Ishikawa (cell line): ENCODE data around the gene KRT12.

Experiments used
- CEBPB ChIP-seq: IDR thresholded peaks from 2 replicates; pipeline ENCODE4 v1.6.1; 2012
- CREB1 ChIP-seq: IDR thresholded peaks from 2 replicates; pipeline ENCODE4 v1.6.1; 2012; ENCODE audit warnings: low read depth
- EGR1 ChIP-seq: IDR thresholded peaks from 2 replicates; pipeline ENCODE4 v1.6.1; 2012
- EP300 ChIP-seq: IDR thresholded peaks from 2 replicates; pipeline ENCODE4 v1.6.1; 2012; ENCODE audit warnings: borderline replicate concordance
- FOXM1 ChIP-seq: IDR thresholded peaks from 2 replicates; pipeline ENCODE4 v1.6.1; 2012; ENCODE audit warnings: low read depth, borderline replicate concordance
- MAX ChIP-seq: IDR thresholded peaks from 2 replicates; pipeline ENCODE4 v1.6.1; 2012
- NFIC ChIP-seq: IDR thresholded peaks from 2 replicates; pipeline ENCODE4 v1.6.1; 2012
- RAD21 ChIP-seq: IDR thresholded peaks from 2 replicates; pipeline ENCODE4 v1.6.1; 2012; ENCODE audit warnings: low read depth
- TAF1 ChIP-seq: IDR thresholded peaks from 2 replicates; pipeline ENCODE4 v1.6.1; 2012; ENCODE audit warnings: low read depth, mild to moderate bottlenecking
- TCF12 ChIP-seq: IDR thresholded peaks from 2 replicates; pipeline ENCODE4 v1.6.1; 2012; ENCODE audit warnings: low read depth
- TEAD4 ChIP-seq: IDR thresholded peaks from 2 replicates; pipeline ENCODE4 v1.6.1; 2012
- YY1 ChIP-seq: IDR thresholded peaks from 2 replicates; pipeline ENCODE4 v1.6.1; 2012; ENCODE audit warnings: low read depth
- ZBTB7A ChIP-seq: IDR thresholded peaks from 2 replicates; pipeline ENCODE4 v1.6.1; 2012; ENCODE audit warnings: low read depth
- TF ChIP-seq, protein P1 (sequence below): IDR thresholded peaks from 2 replicates; pipeline ENCODE4 v1.6.1; 2012
- TF ChIP-seq, protein P2 (sequence below): IDR thresholded peaks from 2 replicates; pipeline ENCODE4 v1.6.1; 2012; ENCODE audit warnings: low read depth, mild to moderate bottlenecking

Gene KRT12

GRCh38 chr17:40905370-40905769 is 38.3 kb upstream of the KRT12 start:
- TF ChIP-seq EGR1 (no peak), MAX (no peak), ZBTB7A (no peak)
- TF ChIP-seq, protein P1, sequence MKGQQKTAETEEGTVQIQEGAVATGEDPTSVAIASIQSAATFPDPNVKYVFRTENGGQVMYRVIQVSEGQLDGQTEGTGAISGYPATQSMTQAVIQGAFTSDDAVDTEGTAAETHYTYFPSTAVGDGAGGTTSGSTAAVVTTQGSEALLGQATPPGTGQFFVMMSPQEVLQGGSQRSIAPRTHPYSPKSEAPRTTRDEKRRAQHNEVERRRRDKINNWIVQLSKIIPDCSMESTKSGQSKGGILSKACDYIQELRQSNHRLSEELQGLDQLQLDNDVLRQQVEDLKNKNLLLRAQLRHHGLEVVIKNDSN, result no peak

- TF ChIP-seq RAD21, result no peak
- TF ChIP-seq TEAD4, result no peak
- TF ChIP-seq NFIC, result peak; percentile 55; the same call in 1 of the 2 replicates
- no peak for TF ChIP-seq CREB1
Observed at GRCh38 chr17:40903129-40903847, 36.3 kb upstream of the KRT12 start.

DNA sequence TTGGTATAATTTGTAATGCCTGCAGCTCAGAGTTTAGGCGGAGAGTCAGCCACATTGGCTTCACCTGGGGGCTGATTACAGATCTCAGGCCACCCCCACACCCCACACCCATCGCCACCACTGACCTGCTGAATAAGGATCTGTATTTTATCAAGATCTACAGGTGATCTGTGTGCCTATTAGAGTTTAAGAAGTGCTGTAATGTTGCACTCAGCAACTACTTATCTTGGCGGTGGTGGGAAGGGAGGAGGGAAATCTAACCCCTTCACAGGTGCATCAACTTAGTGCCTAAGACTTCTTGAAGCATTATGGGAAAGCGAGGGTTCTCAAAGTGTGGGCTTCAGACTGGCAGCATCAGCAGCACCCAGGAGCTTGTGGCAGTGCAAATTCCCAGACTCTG is 35.5 kb upstream of the KRT12 start:
- TF ChIP-seq YY1, result no peak
- TF ChIP-seq TEAD4, result no peak
- TF ChIP-seq ZBTB7A, result no peak
- no peak for TF ChIP-seq TAF1
- TF ChIP-seq CREB1, result no peak
- TF ChIP-seq EP300, result no peak
- no peak for TF ChIP-seq NFIC
- TF ChIP-seq EGR1, result no peak
- no peak for TF ChIP-seq TCF12
- TF ChIP-seq MAX, result no peak
- TF ChIP-seq, protein P1, result no peak

- no peak for TF ChIP-seq MAX
- TF ChIP-seq TCF12, result no peak
- no peak for TF ChIP-seq ZBTB7A
Observed at GRCh38 chr17:40901981-40902474, 35.0 kb upstream of the KRT12 start.

DNA sequence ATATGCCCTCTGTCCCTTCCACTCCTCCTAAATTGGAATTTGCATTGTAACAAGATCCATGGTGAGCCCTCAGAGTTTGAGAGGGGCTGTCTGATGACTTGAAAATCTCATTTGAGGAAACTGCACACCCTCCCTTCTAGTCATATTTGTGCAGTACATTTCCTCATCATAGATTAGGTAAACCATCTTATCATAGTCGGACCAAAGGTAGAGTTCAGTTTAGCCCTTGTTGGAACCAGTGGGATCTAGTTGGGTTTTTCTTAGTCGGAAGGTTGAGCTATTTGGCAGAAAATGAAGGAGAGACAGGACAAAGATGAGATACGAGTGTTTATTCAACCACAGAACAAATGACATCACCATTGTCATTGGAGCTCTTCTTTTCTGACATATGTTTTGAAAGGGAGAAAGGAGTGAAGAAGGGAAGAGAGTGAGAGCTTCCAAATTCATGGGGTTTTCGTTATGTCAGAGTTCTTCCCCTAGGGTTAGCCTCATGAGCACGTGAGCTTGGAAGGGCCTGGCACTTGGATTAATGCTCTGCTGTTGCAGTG is 33.9 kb upstream of the KRT12 start:
- no peak for TF ChIP-seq EP300
- TF ChIP-seq RAD21, result no peak
- TF ChIP-seq CREB1, result no peak
- no peak for TF ChIP-seq MAX
- TF ChIP-seq CEBPB, result no peak
- no peak for TF ChIP-seq TCF12
- TF ChIP-seq FOXM1, result no peak
- TF ChIP-seq, protein P1, result no peak
- no peak for TF ChIP-seq TEAD4
- no peak for TF ChIP-seq EGR1
- TF ChIP-seq TAF1, result no peak
- TF ChIP-seq NFIC, result no peak
- no peak for TF ChIP-seq YY1
- TF ChIP-seq, protein P2, sequence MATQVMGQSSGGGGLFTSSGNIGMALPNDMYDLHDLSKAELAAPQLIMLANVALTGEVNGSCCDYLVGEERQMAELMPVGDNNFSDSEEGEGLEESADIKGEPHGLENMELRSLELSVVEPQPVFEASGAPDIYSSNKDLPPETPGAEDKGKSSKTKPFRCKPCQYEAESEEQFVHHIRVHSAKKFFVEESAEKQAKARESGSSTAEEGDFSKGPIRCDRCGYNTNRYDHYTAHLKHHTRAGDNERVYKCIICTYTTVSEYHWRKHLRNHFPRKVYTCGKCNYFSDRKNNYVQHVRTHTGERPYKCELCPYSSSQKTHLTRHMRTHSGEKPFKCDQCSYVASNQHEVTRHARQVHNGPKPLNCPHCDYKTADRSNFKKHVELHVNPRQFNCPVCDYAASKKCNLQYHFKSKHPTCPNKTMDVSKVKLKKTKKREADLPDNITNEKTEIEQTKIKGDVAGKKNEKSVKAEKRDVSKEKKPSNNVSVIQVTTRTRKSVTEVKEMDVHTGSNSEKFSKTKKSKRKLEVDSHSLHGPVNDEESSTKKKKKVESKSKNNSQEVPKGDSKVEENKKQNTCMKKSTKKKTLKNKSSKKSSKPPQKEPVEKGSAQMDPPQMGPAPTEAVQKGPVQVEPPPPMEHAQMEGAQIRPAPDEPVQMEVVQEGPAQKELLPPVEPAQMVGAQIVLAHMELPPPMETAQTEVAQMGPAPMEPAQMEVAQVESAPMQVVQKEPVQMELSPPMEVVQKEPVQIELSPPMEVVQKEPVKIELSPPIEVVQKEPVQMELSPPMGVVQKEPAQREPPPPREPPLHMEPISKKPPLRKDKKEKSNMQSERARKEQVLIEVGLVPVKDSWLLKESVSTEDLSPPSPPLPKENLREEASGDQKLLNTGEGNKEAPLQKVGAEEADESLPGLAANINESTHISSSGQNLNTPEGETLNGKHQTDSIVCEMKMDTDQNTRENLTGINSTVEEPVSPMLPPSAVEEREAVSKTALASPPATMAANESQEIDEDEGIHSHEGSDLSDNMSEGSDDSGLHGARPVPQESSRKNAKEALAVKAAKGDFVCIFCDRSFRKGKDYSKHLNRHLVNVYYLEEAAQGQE, result no peak
- no peak for TF ChIP-seq ZBTB7A

GRCh38 chr17:40896916-40897455 is 30.0 kb upstream of the KRT12 start:
- TF ChIP-seq YY1 (no peak), CEBPB (no peak), NFIC (no peak), EGR1 (no peak), MAX (no peak), FOXM1 (no peak), CREB1 (no peak), ZBTB7A (no peak), TEAD4 (no peak)
- TF ChIP-seq, protein P1, result no peak
- TF ChIP-seq, protein P2, result no peak
